Measurements from ENCODE around the gene ZDHHC17.

ZDHHC17 gene

GRCh38 chr12:76896274-76896673 is 132.4 kb downstream of the ZDHHC17 start:
- Histone ChIP-seq H3K27ac (no peak overlapping the region), H3K4me1 (ENCODE audit: control insufficient read depth in 1 of 2, insufficient read depth in 1 of 2, low read depth in 1 of 2, low read length in 1 of 2) (no peaks in the 10 kb centered on the region), H3K36me3 (no peaks in the 10 kb centered on the region), H3K9me3 (no peaks in the 10 kb centered on the region), H3K27me3 (no peaks in the 10 kb centered on the region), H3K4me3 (ENCODE audit: low read depth in 1 of 2, low read length in 1 of 2) (no peak overlapping the region)
- no peak for TF ChIP-seq CTCF (IDR thresholded peaks at IDR 0.05)

GRCh38 chr12:76898442-76898841 is 134.5 kb downstream of the ZDHHC17 start:
- Histone ChIP-seq H3K4me1 (ENCODE audit: control insufficient read depth in 1 of 2, insufficient read depth in 1 of 2, low read depth in 1 of 2, low read length in 1 of 2) (no peaks in the 10 kb centered on the region), H3K36me3 (no peaks in the 10 kb centered on the region), H3K27me3 (no peaks in the 10 kb centered on the region), H3K27ac (no peak overlapping the region), H3K9me3 (no peaks in the 10 kb centered on the region), H3K4me3 (ENCODE audit: low read depth in 1 of 2, low read length in 1 of 2) (no peak overlapping the region)
- TF ChIP-seq CTCF (IDR thresholded peaks at IDR 0.05), result no peak

GRCh38 chr12:76899522-76899921 is 135.6 kb downstream of the ZDHHC17 start:
- Histone ChIP-seq H3K36me3 (no peaks in the 10 kb centered on the region), H3K4me3 (ENCODE audit: low read depth in 1 of 2, low read length in 1 of 2) (no peak overlapping the region), H3K9me3 (no peaks in the 10 kb centered on the region), H3K27ac (no peak overlapping the region), H3K4me1 (ENCODE audit: control insufficient read depth in 1 of 2, insufficient read depth in 1 of 2, low read depth in 1 of 2, low read length in 1 of 2) (no peaks in the 10 kb centered on the region), H3K27me3 (no peaks in the 10 kb centered on the region)
- TF ChIP-seq CTCF (IDR thresholded peaks at IDR 0.05), result no peak

- H3K4me3 ChIP-seq (ENCODE audit: low read depth in 1 of 2, low read length in 1 of 2), result no peak overlapping the region
- H3K9me3 ChIP-seq, result no peaks in the 10 kb centered on the region
- no peak overlapping the region for H3K27ac ChIP-seq
- no peaks in the 10 kb centered on the region for H3K4me1 ChIP-seq (ENCODE audit: control insufficient read depth in 1 of 2, insufficient read depth in 1 of 2, low read depth in 1 of 2, low read length in 1 of 2)
- H3K27me3 ChIP-seq, result no peaks in the 10 kb centered on the region
- H3K36me3 ChIP-seq, result no peaks in the 10 kb centered on the region
- TF ChIP-seq CTCF (IDR thresholded peaks at IDR 0.05), result no peak
Observed at GRCh38 chr12:76901628-76902380, 137.9 kb downstream of the ZDHHC17 start.
